ENCODE measurements around the gene CLASP1.
"Not testable (repeated sequence)": the region's sequence is repeated elsewhere in the genome, so short reads cannot be mapped to it uniquely, and the experiment has no call there.

Gene CLASP1

DNA sequence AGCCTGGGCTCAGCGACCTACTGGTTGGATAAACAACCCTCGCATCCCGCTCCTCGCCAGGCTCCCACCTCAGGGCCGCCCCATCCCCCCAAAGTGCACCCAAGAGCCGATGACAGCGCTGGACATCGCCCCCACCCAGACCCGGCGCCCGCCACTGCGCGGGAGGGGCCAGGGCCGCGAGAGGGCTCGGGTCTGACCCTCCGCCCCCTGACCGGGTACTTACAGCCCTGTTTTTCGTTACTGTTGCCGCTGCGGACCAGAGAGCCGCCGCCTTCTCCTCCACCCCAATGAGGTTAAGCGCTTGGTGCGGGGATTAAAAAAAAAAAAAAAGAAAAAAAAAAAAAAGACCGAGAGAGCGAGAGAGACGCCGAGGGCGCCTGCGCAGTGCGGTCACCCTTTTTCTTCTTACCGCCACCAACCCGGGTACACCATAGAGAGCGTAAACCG lies at the start of gene CLASP1:
Gene CLASP1, minus strand, starts transcription at position 314 of the 447 bp plus-strand sequence. CDS start 43,567 bp downstream, outside the sequence.
- no peak for DNase-seq

GRCh38 chr2:121698318-121698930 lies 49.2 kb upstream of the CLASP1 start:
- DNase-seq, result no peak

GRCh38 chr2:121697108-121697631 lies 47.9 kb upstream of the CLASP1 start:
- DNase-seq, result no peak

DNA sequence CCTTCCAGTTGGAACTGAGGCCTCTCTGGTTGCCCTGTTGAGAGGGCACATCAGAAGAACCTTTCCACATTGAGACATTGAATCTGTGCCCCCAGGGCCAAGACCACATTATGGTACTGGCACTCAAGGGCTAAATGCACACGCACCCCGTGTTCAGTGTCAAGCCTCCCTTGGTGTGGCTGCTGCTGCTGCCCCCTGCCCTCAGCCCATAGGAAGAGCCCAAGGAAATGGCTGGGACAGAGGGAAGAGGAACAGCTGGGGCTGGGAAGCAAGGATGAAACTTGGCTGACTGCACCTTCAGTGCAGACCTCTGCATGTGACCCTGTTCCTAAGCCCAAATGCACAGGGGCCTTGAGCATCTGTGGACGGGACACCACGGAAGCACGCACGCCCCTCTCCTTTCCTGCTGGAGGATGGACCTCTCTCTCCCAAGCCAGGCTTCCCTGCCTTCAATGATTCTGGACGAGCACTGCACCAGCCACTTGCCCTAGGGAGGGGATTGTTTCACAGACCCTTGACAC lies 47.2 kb upstream of the CLASP1 start:
- no peak for DNase-seq

DNA sequence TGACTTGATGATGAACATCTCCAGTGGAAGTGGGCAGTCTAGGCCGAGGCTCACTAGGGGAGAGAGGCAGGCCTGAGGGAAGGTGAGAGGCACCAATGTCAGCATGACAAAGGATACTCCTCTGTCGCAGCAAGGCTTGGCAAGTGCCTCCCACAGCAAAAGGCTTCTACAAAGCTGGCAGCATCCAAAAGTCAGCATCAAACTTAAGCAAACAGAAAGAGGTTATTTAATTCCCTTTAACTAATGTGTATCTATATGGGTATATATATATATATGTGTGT lies 45.8 kb upstream of the CLASP1 start:
- DNase-seq, result no peak

GRCh38 chr2:121694398-121695170 lies 45.3 kb upstream of the CLASP1 start:
- DNase-seq, result no peak

GRCh38 chr2:121690572-121690971 lies 41.3 kb upstream of the CLASP1 start:
- not testable (repeated sequence) for DNase-seq

DNA sequence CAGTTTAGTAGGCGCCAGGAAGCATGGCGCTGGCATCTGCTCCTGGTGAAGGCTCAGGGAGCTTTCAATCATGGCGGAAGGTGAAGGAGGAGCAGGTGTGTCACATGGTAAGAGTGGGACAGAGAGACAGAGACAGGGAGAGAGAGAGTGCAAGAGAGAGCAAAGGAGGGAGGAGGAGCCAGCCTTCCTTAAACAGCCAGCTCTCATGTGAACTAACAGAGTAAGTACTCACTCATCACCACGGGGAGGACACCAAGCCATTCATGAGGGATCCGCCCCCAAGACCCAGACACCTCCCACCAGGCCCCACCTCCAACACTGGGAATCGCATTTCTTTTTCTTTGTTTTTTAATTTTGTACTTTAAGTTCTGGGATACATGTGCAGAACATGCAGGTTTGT lies 40.8 kb upstream of the CLASP1 start:
- DNase-seq, result no peak

GRCh38 chr2:121689356-121689755 lies 40.1 kb upstream of the CLASP1 start:
- DNase-seq, result no peak

DNA sequence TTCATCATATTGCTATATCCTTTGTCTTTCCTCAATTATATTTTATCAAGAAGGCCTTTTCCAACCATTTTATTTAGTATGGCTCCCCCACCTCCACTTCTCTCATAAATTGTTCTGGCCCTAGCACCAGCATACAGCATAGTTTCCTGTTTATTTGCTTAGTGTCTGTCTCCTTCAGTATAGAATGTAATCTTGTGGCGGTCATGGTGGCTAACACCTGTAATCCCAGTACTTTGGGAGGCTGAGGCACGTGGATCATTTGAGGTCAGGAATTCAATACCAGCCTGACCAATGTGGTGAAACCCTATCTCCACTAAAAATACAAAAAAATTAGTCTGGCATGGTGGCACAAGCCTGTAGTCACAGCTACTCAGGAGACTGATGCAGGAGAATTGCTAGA lies 39.6 kb upstream of the CLASP1 start:
- DNase-seq, result no peak

DNA sequence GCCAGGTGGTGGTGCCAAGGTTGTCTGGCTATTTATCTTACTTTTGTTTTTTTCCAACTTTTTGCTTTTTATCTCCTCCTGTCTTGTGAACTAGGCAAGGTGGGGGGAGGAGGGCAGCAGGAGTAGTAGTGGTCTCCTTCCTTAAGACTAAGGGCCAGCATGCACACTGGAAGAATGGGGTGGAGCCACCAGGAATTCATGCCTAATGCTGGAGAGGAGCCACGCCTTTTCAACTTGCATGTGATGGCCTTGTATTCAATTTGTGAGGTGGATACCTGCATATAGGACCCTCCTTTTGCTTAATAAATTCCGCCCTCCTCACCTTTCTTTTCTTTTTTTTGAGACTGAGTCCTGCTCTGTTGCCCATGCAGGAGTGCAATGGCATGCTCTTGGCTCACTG lies 37.6 kb upstream of the CLASP1 start:
- DNase-seq, result no peak

DNA sequence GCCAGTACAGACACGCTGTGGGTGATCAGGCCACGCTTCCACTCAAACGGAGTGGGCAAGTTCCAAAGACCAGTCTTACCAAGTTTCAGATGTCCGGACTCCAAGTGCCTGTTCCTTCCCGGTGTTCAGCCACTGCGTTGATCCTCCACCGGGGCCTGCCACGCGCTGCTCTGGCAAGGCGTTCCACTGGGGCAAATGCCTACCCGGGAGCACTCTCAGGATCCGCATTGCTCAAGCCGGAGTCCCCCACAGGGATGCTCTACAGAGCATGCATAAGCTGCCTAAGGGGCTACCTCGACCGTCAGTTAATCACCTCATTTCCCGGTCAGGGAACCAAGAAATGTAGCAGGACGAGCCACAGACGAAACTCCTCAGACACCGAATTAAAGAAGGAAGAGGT lies 37.0 kb upstream of the CLASP1 start:
- no peak for DNase-seq

GRCh38 chr2:121682396-121683298 lies 33.4 kb upstream of the CLASP1 start:
- no peak for DNase-seq

- DNase-seq, result no peak
Measured at GRCh38 chr2:121677855-121678254, 28.6 kb upstream of the CLASP1 start.

DNA sequence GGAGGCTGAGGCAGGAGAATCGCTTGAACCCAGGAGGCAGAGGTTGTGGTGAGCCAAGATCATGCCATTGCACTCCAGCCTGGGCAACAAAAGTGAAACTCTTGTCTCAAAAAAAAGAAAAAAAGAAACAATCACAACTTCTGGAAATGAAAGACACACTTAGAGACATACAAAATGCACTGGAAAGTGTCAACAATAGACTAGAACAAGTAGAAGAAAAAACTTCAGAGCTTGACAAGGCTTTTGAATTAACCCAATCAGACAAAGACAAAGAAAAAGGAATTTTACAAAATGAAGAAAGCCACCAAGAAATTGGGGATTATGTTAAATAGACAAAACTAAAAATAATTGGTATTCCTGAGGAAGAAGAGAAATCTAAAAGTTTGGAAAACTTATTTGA lies 22.4 kb upstream of the CLASP1 start:
- not testable (repeated sequence) for DNase-seq

- no peak for DNase-seq
Measured at GRCh38 chr2:121670181-121670580, 20.9 kb upstream of the CLASP1 start.

DNA sequence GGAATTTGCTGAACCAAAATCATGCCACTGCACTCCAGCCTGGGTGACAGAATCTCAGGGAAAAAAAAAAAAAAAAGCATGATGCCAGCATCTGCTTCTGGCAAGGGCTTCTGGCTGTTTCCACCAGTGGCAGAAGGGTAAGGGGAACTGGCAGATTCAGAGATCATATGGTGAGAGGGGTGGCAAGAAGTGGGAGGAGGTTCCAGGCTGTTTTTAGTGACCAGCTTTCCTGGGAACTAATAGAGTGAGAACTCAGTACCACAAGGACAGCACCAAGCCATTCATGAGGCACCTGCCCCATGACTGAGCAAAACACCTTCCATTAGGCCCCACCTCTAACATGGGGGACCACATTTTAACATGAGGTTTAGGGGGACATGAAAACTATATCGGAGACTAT lies 18.4 kb upstream of the CLASP1 start:
- DNase-seq, result no peak

GRCh38 chr2:121666042-121666441 lies 16.8 kb upstream of the CLASP1 start:
- DNase-seq, result no peak

DNA sequence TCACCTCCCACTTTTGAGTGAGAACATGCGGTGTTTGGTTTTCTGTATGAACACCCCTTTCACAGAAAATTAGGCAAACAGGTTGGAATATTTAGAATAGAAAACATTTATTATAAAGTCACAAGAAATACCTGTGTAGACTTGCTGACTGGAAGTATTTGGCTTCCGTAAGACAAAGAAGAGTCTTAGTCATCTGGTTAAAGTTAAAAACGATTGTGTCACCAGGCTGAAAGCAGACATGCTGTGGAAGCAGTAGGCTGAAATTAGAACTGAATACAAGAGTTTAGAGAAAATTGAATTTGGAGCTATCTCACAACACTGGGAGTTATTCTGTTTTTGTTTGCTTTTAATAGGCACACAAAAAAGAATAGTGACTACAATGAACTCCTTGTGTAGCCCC lies 16.2 kb upstream of the CLASP1 start:
- no peak for DNase-seq

DNA sequence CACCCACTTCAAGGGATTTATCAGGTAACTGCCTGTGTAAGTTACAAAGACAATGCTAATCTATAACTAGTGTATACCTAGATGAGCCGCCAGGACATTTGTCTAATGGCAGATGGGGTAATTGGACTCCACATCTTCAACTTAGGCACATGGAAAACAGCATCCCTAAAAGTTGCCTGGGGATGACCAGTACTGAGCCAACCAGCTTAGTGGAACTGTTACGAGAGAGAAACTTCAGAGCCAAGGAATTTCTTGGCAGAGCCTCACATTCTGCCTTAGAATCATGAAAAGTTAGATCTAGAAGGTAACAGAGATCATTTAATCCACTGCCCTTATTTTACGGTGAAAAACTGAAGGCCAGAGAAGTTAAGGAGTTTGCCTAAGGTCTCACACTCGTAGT lies 15.5 kb upstream of the CLASP1 start:
- no peak for DNase-seq

- DNase-seq, result no peak
Measured at GRCh38 chr2:121664086-121664485, 14.8 kb upstream of the CLASP1 start.

DNA sequence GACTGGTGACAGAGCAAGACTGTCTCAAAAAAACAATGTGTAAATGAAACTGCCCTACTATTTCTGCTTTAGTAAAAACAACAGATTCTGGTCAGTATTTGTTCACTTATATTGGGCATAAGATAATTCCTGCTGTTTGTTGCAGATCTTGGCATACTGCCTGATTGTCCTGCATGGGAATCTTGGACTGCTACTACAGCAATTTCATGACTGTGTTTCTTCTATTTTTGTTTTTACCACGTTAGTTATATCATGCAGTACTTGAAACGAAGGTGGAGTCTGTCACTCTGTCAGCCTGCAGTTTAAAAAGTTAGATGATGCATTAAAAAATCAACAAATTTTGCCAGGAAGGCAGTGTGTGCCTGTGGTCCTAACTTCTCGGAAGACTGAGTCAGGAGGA lies 14.2 kb upstream of the CLASP1 start:
- no peak for DNase-seq

DNA sequence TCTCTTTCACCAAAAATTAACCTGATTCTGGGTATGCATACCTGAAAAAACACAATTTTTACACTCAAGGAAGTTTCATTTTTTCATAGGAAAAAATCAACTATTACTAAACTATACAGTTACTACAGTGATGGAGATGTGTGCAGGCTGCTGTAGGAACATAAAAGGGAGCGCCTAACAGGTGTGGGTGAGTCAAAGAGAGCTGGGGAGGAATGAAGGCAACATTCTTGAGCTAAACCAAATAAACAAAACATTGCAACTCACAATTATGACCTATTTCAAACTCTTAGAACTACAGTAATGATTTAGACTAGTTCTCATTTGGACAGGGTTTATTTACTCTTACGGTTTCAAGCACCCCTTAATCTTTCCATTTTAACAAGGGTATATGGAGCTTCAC lies 13.4 kb upstream of the CLASP1 start:
- no peak for DNase-seq

Measured in CD4-positive, alpha-beta T cell treated with Interleukin-15 for 1 hour (primary cell).